GM08714 (cell line): ENCODE data around the gene MICAL2.

Experiments used
- H3K4me3 ChIP-seq: fragments of 200-500 bp; sonication (Bioruptor generic); 2 replicates; pipeline ENCODE4 v1.5.1; 2014; ENCODE audit warnings: mild to moderate bottlenecking, low read length, inconsistent platforms
- ZNF274 ChIP-seq: IDR thresholded peaks from 2 replicates; pipeline ENCODE4 v1.6.1; 2012; ENCODE audit warnings: mild to moderate bottlenecking, low read depth, low read length

Gene MICAL2

DNA sequence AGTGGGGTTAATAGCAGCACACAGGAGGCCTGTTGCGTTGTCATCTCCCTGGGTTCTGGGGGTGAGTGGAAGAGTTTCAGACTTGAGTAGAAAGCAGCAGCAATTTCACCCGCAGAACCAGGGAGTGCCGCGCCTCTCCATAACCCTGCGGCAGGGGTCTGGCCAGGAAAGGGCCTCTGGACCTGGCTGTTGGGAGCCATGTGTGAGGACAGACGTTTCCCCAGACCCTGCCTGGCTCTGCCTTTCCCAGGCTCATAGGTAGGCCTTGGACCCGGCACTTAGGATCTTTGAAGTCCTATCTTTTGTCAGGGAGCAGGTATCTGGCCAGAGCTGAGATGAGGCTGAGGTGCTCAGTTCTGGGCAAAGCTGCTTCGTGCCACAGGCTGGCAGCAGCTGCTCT lies 160.4 kb downstream of the MICAL2 start:
- no peak for TF ChIP-seq ZNF274
- no peak overlapping the region for H3K4me3 ChIP-seq

DNA sequence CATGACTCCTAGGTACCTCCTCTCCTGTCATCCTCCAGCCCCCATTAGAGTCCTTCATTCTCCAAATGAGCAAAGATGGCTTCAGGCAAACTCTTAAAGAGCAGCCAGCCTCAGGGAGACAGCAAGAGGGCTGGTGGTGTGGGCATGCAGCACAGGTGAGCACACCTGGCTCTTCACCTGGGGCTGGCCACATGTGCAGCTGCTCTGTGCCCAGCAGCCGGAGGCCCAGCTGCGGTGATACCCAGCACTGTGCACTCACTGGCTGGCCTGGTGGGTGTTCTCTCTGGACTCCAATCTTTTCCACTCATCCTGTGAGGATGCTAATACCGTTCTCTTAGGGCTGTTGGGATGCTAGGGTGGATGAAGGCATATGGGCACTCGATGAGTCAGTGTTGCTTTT lies 160.9 kb downstream of the MICAL2 start:
- TF ChIP-seq ZNF274, result no peak
- H3K4me3 ChIP-seq, result no peak overlapping the region

DNA sequence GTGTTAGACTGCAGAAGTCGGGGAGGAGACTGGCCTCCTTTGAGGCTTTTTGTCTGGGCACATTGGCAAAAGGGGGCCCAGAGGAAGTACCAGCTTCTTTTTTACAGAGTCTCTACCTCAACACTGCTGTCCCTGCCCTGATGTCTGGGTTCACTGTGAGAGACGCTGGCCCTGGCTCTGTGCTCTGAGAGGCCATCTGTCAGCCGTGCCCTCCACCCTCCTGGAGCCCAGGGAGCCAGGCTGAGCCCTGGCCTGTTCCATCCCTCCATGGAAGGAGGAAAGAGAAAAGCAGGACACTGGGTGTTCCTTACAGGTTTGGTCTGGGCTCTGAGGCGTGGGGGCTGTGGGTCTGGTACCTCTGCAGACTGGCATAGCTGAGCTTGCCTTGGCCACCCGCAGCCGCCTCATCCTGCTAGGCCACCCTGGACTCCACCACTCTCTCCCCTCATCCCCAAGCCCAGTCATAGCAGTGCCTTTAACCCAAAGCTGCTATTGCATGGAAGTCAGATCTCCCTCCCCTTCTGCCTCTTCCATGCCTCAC lies 161.5 kb downstream of the MICAL2 start:
- H3K4me3 ChIP-seq, result no peak overlapping the region
- TF ChIP-seq ZNF274, result no peak

DNA sequence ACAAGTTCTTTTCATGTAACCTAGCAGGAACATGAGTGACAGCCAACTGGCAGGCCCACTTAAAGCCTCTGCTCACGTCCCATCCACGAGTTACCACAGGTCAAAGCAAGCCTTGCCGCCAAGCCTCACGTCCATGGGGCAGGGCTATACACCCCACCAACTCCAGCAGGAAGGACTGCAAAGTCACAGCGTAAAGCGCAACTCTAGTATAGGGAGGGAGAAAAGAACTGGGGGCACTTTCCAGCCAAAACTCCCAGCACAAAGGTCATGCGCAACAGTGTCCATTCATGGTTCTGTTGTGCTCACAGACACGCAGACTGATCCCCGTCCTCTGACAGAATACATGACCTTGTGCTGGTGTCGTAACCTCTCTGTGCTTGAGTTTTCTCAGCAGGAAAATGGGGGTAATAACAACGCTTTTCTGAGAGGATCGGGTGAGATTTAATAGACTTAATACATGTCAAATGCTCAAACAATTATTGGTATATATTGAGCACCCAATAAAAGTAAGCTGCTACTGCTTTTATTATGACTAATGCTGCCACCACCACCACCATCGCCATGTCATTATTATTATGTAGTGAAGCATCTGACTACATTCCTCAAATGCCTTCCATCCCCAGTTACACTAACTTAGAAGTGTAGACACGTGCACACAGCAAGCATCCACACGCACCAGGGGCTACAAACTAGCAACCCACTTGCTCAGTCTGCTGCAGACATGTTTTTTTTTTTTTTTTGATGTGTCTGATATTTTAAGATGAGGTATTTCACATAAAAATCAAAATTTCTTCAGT lies 162.6 kb downstream of the MICAL2 start:
- no peak overlapping the region for H3K4me3 ChIP-seq
- TF ChIP-seq ZNF274, result no peak

DNA sequence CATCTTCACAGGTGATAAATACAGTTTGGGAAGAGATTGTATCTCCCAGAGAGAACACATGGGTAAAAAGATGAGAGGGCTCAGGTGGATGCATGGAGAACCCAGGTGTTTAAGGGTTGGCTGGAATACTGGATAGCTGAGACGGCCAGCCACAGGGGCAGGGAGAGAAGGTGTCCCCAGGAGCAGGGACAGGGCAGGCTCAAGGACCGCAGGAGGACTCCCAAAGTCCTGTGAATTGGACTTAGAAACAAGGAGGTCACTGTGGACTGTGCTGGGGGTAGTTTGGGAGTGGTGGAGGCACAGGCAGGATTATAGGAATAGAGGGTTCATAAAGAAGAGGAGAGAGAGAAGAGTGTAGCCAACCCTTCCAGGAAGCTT lies 163.2 kb downstream of the MICAL2 start:
- no peak overlapping the region for H3K4me3 ChIP-seq
- no peak for TF ChIP-seq ZNF274

DNA sequence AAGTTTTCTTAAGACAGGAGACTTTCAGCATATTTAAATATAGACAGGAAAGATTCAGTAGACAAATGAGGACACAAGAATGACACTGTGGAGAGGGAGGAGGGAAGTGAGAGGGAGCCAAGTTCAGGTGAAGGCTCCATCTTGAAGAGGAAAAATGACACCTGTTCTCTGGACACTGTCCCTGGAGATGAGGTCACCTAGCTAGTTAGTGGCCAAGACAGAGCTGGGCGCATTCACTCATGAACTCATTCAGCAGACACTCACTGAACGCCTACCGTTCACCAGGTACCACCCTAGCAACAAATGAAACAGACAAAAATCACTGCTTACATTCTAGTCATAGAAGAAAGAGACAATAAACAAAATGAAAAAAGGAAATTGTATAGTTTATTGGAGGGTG lies 163.7 kb downstream of the MICAL2 start:
- no peak overlapping the region for H3K4me3 ChIP-seq
- no peak for TF ChIP-seq ZNF274

DNA sequence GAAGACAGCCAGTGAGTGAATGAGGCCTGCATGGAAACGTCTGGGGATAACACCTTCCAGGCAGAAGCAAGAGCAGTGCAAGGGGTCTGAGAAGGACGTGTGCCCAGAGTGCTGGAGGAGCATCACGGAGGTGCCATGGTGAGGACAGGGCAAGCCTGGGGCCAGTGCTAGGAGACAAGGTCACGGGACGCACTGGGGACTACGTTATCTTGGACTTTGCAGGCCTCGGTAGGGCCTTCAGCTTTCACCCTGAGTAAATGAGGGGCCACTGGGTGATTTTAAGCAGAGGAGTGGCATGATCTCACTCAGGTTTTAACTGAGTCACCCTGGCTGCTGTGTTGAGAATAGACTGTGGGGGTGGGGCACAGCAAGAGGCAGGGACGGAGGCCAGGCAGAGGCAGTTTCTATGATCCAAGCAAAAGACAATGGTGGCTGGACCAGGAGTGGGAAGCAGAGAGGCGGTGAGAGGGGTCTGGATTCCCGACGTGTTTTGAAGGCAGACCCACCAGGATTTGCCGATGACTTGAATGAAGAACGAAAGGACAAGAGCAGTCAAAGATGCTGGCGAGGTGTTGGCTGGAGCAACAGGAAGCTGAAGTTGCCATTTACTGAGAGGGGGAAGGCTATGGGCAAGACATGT lies 164.3 kb downstream of the MICAL2 start:
- no peak for TF ChIP-seq ZNF274

DNA sequence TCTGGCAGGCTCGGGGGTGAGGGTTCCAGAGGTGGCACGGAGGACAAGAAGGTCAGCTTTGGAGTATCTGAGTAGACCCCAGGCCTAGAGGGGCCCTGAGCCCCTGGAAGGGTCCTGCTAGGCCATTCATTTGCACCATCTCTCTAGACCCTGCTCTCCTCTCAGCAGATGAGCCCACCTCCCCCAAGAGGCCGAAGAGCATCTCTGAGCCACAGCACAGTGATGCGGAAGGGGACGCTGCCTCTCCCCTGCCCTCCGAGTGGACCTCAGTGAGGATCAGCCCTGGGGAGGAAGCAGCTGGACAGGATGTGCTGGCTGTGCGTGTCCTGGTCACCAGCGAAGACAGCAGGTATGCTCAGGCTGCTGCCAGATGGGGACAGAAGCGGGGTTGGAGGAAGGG lies 165.4 kb downstream of the MICAL2 start:
- no peak overlapping the region for H3K4me3 ChIP-seq
- TF ChIP-seq ZNF274, result no peak

More for the DNA sequence above, 164.3 kb downstream of the MICAL2 start:
- H3K4me3 ChIP-seq, result no peak overlapping the region

DNA sequence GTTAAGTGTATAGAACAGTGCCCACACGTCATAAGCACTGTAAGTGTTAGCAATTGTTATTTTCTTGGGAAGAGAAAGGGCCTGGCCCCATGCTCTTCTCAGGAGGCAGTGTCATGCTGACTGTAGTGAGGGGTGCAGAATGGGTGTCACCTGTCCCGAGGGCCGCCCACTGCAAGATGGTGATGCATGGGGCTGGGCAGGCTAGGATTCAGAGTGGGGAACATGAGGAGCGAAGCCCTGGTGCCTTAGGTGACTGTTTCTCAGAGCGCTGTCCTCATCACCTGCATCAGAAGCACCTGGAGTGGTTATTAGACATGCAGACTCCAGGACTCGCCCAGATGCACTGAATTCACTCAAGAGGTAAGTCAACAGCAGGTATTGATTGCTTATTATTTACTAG lies 166.0 kb downstream of the MICAL2 start:
- no peak overlapping the region for H3K4me3 ChIP-seq
- no peak for TF ChIP-seq ZNF274

DNA sequence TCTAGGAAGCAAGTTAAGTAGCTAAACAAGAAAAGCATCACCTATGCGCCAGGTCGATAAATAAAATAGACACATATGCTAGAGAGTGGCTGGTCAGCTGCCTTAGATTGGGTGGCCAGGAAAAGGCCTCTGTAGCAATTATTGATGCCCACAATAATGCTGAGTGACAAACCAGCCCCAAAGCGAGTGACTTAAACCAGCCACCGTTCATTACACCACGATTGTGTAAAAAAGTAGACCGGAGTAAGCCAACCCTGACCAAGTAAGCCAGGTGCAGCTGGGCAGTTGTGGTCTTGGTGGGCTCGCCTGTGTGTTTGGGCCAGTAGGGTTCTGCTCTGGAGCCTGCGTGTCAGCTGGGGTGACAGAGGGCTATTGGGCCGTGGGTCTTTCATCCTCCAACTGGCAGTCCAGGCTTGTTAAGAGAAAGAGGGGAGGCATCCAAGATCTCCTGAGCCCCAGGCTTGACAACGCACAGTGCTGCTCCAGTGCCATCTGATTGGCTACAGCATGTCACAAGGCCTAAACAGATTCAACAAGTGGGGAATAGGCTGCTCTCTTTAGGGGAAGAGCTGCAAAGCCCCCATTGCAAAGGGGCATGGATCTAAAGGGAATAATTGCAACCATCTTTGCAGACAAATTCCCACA lies 166.6 kb downstream of the MICAL2 start:
- no peak for TF ChIP-seq ZNF274
- H3K4me3 ChIP-seq, result no peak overlapping the region

DNA sequence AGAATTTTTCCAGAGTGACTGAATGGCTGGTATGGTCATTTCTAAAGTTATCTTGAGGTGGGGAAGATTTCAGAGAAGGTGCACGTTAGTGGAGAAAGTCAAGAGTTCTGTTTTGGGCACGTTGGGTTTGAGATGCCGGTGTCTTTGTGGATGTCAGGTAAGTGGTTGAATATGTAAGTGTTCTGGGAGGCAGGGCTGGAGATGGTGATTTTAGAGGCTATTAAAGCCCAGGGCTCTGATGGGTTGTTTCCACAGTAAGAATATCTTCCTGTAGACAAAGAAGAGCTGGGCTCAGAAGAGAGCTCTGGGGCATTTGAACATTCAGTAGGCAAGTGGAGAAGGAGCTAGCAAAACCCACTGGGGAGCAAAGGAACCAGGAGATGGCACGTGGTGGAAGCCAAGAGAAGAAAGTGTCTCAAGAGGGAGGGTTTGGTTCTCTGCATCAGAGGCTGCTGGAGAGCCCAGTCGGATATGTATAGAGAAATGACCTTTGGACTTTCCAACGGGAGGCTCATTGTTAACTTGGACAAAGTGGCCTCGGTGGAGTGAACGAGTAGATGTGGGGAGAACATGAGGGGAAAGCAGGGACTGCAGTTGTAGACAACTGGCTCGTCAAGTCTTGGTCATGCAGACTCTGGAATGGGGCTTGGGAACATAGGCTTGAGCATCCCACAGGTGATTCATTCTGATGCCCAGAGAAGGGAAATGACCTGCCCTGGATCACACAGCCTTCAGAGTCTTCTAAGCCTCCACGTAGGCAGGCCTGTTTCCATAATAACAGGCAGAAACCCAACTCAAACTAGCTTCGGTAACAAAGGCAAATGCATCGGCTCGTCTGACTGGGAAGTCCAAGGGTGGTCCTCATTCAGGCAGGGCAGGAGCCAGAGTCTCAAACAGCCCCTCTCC lies 168.6 kb downstream of the MICAL2 start:
- TF ChIP-seq ZNF274, result no peak
- no peak overlapping the region for H3K4me3 ChIP-seq

DNA sequence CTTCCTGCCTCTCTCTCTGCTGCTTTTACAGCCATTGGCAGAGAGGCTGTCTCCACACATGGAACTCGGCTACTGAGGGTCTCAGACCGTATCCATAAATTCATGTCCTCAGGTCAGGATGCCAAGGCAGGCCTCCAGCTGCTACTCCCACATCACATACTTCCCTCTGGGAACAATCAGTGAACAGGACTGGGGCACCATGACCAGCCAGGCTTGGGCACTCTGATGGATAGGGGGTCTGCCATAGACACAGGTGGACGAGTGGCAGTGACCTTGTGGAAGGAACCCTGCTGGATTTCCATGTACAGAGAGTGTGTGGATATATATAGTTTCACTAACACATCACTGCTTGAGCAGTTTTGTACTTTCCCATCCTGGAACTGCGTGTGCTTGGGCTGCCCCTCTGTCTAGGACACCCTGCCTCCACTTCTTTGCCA lies 169.3 kb downstream of the MICAL2 start:
- no peak for TF ChIP-seq ZNF274
- H3K4me3 ChIP-seq, result no peak overlapping the region

DNA sequence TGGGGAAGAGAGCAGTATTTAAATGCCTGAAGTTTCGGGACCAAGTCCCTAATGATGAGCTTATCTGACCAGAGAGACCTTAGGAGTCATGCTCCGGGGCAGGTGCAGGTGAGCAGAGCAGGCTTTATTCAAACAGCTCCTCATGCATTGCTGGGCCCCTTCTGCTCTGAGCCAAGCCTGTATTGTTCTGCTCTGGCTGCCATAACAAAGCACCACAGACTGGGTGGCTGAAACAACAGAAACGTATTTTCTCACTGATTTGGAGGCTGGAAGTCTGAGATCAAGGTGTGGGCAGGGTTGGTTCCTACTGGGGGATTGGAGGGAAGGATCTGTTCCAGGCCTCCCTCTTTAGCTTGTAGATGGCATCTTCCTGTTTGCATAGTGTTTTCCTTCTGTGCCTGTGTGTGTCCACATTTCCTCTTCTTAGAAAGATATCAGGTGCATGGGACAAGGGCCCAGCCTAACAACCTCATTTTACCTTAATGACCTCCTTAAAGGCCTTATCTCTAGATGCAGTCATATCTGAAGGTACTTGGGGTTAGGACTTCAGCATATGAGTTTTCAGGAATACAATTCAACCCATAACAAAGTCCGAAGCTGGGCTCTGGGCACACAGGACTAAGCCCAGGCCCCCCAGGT lies 169.9 kb downstream of the MICAL2 start:
- H3K4me3 ChIP-seq, result no peak overlapping the region
- TF ChIP-seq ZNF274, result no peak
